ENCODE data around the gene GTPBP4.

DNA sequence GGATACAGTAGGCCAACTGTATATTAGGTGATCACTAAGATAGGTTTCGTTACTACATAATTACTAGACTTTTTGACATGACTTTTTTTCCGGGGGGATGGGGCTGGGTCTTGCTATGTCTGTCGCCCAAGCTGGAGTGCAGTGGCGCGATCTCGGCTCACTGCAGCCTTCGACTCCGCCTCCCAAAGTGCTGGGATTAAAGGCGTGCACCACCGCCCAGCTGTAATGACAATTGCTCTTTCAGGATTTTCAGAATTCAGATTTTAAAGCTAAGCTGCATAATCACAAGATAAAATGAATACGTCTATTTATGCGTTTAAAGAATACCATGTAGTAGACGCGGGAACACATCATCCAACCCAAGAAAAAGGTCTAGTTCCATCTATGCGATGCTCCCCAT lies 59.7 kb downstream of the GTPBP4 start:
- TF ChIP-seq, protein P1, sequence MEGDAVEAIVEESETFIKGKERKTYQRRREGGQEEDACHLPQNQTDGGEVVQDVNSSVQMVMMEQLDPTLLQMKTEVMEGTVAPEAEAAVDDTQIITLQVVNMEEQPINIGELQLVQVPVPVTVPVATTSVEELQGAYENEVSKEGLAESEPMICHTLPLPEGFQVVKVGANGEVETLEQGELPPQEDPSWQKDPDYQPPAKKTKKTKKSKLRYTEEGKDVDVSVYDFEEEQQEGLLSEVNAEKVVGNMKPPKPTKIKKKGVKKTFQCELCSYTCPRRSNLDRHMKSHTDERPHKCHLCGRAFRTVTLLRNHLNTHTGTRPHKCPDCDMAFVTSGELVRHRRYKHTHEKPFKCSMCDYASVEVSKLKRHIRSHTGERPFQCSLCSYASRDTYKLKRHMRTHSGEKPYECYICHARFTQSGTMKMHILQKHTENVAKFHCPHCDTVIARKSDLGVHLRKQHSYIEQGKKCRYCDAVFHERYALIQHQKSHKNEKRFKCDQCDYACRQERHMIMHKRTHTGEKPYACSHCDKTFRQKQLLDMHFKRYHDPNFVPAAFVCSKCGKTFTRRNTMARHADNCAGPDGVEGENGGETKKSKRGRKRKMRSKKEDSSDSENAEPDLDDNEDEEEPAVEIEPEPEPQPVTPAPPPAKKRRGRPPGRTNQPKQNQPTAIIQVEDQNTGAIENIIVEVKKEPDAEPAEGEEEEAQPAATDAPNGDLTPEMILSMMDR (IDR thresholded peaks at IDR 0.05; ENCODE audit: low read depth, low read length), result no peak
- no peak for TF ChIP-seq EZH2phosphoT487 (IDR thresholded peaks at IDR 0.05; ENCODE audit: low read depth)

Data from OCI-LY3 (cell line).